Keratinocyte (primary cell): Measurements from ENCODE around the gene IL17RC. TPM values are rescaled to one million over a fixed set of nuclear protein-coding genes. Genes with fewer than 3 reads are reported as not detected.

Source experiments
- DNase-seq: peaks from one replicate; pipeline ENCODE4 v3.0.0-alpha.2; 2011; ENCODE audit warnings: low read depth, missing footprints, low spot score
- FAIRE-seq: peaks from 2 replicates; lab custom pipeline; 2011; peaks lifted over from hg19 to GRCh38; lab: Jason Lieb, UNC
- H2AFZ ChIP-seq: 2 replicates; pipeline ENCODE4 v1.6.0; 2012; ENCODE audit warnings: low read length, control low read depth, inconsistent platforms; ENCODE audit not compliant: control insufficient read depth
- H3K27ac ChIP-seq: 2 replicates; pipeline ENCODE4 v1.5.1; 2011; ENCODE audit warnings: low read length; ENCODE audit not compliant: control insufficient read depth, insufficient read depth
- H3K27me3 ChIP-seq: 3 replicates; pipeline ENCODE4 v1.6.0; 2011; ENCODE audit warnings: low read length; ENCODE audit not compliant: control insufficient read depth, insufficient read depth; ENCODE audit errors: extremely low read depth
- H3K36me3 ChIP-seq, 2 experiments: 2 replicates in 1 of 2; 3 replicates in 1 of 2; pipeline ENCODE4 v1.5.1; 2011; ENCODE audit warnings: low read length in 2 of 2, mild to moderate bottlenecking in 1 of 2; ENCODE audit not compliant: control insufficient read depth in 2 of 2, insufficient read depth in 2 of 2; ENCODE audit errors: extremely low read depth in 1 of 2
- H3K4me1 ChIP-seq: 3 replicates; pipeline ENCODE4 v1.5.1; 2011; ENCODE audit warnings: low read length; ENCODE audit not compliant: control insufficient read depth, insufficient read depth; ENCODE audit errors: extremely low read depth
- H3K4me2 ChIP-seq: 3 replicates; pipeline ENCODE4 v1.6.0; 2011; ENCODE audit warnings: low read depth, low read length; ENCODE audit not compliant: control insufficient read depth, insufficient read depth; ENCODE audit errors: extremely low read depth
- H3K4me3 ChIP-seq, 3 experiments: fragments of 200-600 bp in 1 of 3; sonication (generic) in 1 of 3; 2 replicates in 2 of 3; 3 replicates in 1 of 3; pipeline ENCODE4 v1.5.1; 2011 to 2016; ENCODE audit warnings: low read length in 3 of 3, mild to moderate bottlenecking in 3 of 3, control low read depth in 2 of 3, inconsistent platforms in 1 of 3, low read depth in 1 of 3, mixed read lengths in 1 of 3, mixed run types in 1 of 3, moderate library complexity in 1 of 3; ENCODE audit not compliant: control insufficient read depth in 2 of 3, insufficient read depth in 2 of 3; ENCODE audit errors: extremely low read depth in 1 of 3
- H3K79me2 ChIP-seq: 2 replicates; pipeline ENCODE4 v1.6.0; 2012; ENCODE audit warnings: low read length; ENCODE audit not compliant: control insufficient read depth, insufficient read depth
- H3K9ac ChIP-seq: 3 replicates; pipeline ENCODE4 v1.6.0; 2011; ENCODE audit warnings: low read length; ENCODE audit not compliant: control insufficient read depth, insufficient read depth; ENCODE audit errors: extremely low read depth
- H3K9me1 ChIP-seq: 3 replicates; pipeline ENCODE4 v1.6.0; 2011; ENCODE audit warnings: low read length; ENCODE audit not compliant: control insufficient read depth, insufficient read depth; ENCODE audit errors: extremely low read depth
- H3K9me3 ChIP-seq: 2 replicates; pipeline ENCODE4 v1.5.1; 2012; ENCODE audit warnings: low read depth, low read length; ENCODE audit not compliant: control insufficient read depth
- H4K20me1 ChIP-seq: 3 replicates; pipeline ENCODE4 v1.6.0; 2011; ENCODE audit warnings: low read length; ENCODE audit not compliant: control insufficient read depth, insufficient read depth; ENCODE audit errors: extremely low read depth
- CTCF ChIP-seq, 3 experiments: IDR thresholded peaks in 1 of 3; conservative IDR thresholded peaks in 1 of 3; optimal IDR thresholded peaks in 1 of 3; 2 replicates in 2 of 3; 3 replicates in 1 of 3; pipeline versions ENCODE3 to v1.5.1; 2011; ENCODE audit warnings: low read length in 3 of 3, mild to moderate bottlenecking in 3 of 3, moderate library complexity in 2 of 3, control low read depth in 1 of 3, inconsistent platforms in 1 of 3; ENCODE audit not compliant: insufficient read depth in 2 of 3; ENCODE audit errors: extremely low read depth in 1 of 3
- EZH2 ChIP-seq: IDR thresholded peaks from one replicate; pipeline ENCODE4 v1.6.1; 2012; ENCODE audit warnings: inconsistent platforms, mild to moderate bottlenecking, low read length, moderate library complexity
- dilution Hi-C: fragments of 300-500 bp; cut with MboI; formaldehyde crosslinking; loops from one replicate; pipeline ENCODE4 v1.7.0; 2020; ENCODE audit warnings: low sequenced_read_pairs; ENCODE audit not compliant: extremely low pct_ligation_motif_present
- polyA plus RNA-seq, 5 experiments: library from polyadenylated mRNA; depleted of rRNA in 3 of 5; stranded (reverse) in 3 of 5; stranded (forward) in 1 of 5; unstranded in 1 of 5; fragments of >200 nt; gene quantifications; 1 replicate in 1 of 5; 2 replicates in 3 of 5; 3 replicates in 1 of 5; pipeline versions ENCODE4 v1.2.1 to v1.2.3, GENCODE V29; 2011 to 2012; ENCODE audit warnings: missing spikeins in 2 of 5, low read depth in 1 of 5, low replicate concordance in 1 of 5

Gene IL17RC
- polyA plus RNA-seq, 1 donor (not counting 4 experiments of a cell fraction or from before 2014, with no cell fraction given): 6.3 TPM

DNA sequence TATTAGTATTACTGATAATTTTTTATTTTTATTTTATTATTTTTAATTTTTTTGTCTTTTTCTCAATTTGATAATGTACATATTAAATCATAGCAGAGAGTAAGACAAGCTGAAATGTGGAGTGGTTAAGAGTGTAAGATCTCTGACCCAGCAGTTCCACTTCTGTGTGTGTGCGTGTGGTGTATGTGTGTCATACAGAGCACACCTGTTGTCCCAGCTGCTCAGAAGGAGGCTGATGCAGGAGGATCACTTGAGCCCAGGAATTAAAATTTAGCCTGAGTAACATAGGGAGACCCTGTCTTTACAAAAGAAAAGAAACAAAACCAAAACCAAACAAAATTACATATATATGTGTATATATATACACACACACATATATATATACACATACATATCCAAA is 35.5 kb upstream of the IL17RC start:
- no peaks in the 10 kb centered on the region for H4K20me1 ChIP-seq
- H3K27me3 ChIP-seq: no peaks in the 10 kb centered on the region
- TF ChIP-seq CTCF (optimal IDR thresholded peaks at IDR 0.05 in 1 of 3, IDR thresholded peaks at IDR 0.05 in 1 of 3, conservative IDR thresholded peaks at IDR 0.05 in 1 of 3; ENCODE audit: extremely low read depth in 1 of 3, insufficient read depth in 2 of 3, low read length in 3 of 3): no peak
- H2AFZ ChIP-seq: no peak overlapping the region
- dilution Hi-C loops: no loop called here
- H3K4me2 ChIP-seq: no peak overlapping the region
- H3K9me3 ChIP-seq: no peaks in the 10 kb centered on the region
- H3K9ac ChIP-seq: no peak overlapping the region
- no peaks in the 10 kb centered on the region for H3K36me3 ChIP-seq
- H3K79me2 ChIP-seq: no peaks in the 10 kb centered on the region
- no peak overlapping the region for H3K4me3 ChIP-seq
- peaks cover 21% of the 10 kb centered on the region for H3K4me1 ChIP-seq
- H3K27ac ChIP-seq: no peak overlapping the region
- DNase-seq (no peak), FAIRE-seq (no peak)
- H3K9me1 ChIP-seq: no peaks in the 10 kb centered on the region

DNA sequence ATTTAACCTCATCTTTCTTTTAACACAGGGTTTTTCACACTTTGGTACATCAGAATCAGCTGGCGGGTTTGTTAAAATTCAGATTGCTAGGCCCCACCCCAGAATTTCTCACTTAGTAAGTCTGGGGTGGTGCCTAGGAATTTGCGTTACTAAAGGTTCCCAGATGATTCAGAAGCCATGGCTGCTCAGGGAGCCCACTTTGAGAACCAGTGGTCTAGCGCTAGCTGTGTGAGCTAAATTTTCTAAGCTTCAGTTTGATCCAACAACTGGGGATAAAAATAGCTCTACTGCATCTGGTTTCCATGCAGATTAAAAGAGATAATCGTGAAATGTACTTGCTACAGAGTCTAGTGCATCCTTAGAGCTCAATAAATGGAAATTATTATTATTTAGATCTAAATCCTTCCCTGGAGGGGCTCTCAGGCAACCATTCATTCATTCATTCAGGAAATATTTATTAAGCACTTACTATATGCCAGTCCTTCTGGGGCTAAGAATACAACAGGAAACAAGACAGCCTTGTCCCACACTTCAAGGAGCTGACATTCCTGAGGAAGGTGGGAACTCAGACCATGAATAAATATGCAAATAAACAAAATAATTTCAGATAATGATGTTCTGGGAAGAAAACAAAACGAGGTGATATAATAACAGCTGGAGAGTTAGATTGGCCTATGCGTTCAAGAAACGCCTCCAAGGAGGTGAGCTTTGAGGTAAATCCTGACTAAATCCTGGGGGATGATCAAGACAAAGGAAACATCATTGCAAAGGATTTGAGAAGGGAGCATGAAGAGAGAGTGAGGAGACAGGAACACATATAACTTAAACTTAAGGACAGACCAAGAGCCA is 33.0 kb upstream of the IL17RC start:
- peak overlapping the region; percentile 84 for H3K27ac ChIP-seq
- H3K79me2 ChIP-seq: no peaks in the 10 kb centered on the region
- H3K4me2 ChIP-seq: peak overlapping the region; percentile 75
- DNase-seq (no peak), FAIRE-seq (no peak)
- no peaks in the 10 kb centered on the region for H4K20me1 ChIP-seq
- no peak for TF ChIP-seq CTCF (optimal IDR thresholded peaks at IDR 0.05 in 1 of 3, IDR thresholded peaks at IDR 0.05 in 1 of 3, conservative IDR thresholded peaks at IDR 0.05 in 1 of 3; ENCODE audit: extremely low read depth in 1 of 3, insufficient read depth in 2 of 3, low read length in 3 of 3)
- no peak for TF ChIP-seq EZH2
- H3K9me1 ChIP-seq: no peaks in the 10 kb centered on the region
- H3K4me3 ChIP-seq: peak overlapping the region in 2 of 3 experiments; percentile 2 to 3
- dilution Hi-C loops: no loop called here
- H3K36me3 ChIP-seq: no peaks in the 10 kb centered on the region
- peak overlapping the region; percentile 15 for H2AFZ ChIP-seq
- H3K27me3 ChIP-seq: no peaks in the 10 kb centered on the region
- H3K4me1 ChIP-seq: peaks cover 21% of the 10 kb centered on the region
- peak overlapping the region; percentile 31 for H3K9ac ChIP-seq
- H3K9me3 ChIP-seq: no peaks in the 10 kb centered on the region
